Mucosa of descending colon (tissue), 3 donors: ENCODE results near the gene CREB5. TPM values are rescaled to one million over a fixed set of nuclear protein-coding genes. Genes with fewer than 3 reads are reported as not detected.
"Not testable (repeated sequence)": the region's sequence is repeated elsewhere in the genome, so short reads cannot be mapped to it uniquely, and the experiment has no call there.

Experiments
- ATAC-seq: fragments of 200-7000 bp; cut with Tn5 transposase; one replicate; pipeline ENCODE4 v1.9.1; 2020; ENCODE audit warnings: mild to moderate bottlenecking, moderate library complexity
- DNase-seq, 3 donors: peaks; one replicate each; pipeline ENCODE4 v3.0.0-alpha.2; 2020
- H3K36me3 ChIP-seq: fragments of 200-600 bp; one replicate; pipeline ENCODE4 v1.8.0; 2021; ENCODE audit warnings: low read depth, mild to moderate bottlenecking
- H3K4me1 ChIP-seq: fragments of 200-600 bp; one replicate; pipeline ENCODE4 v1.8.0; 2021; ENCODE audit warnings: low read depth, mild to moderate bottlenecking
- H3K4me3 ChIP-seq: fragments of 200-600 bp; one replicate; pipeline ENCODE4 v1.8.0; 2021; ENCODE audit warnings: mild to moderate bottlenecking
- H3K9me3 ChIP-seq: fragments of 200-600 bp; one replicate; pipeline ENCODE4 v1.8.0; 2021; ENCODE audit warnings: mild to moderate bottlenecking
- intact Hi-C, 2 donors: fragments of 100-400 bp; cut with DNase I in 1 of 2; cut with micrococcal nuclease in 1 of 2; formaldehyde crosslinking; loops; one replicate each; pipeline versions ENCODE4 v1.11.0 to v1.11.1; 2022; cut with DNase I, micrococcal nuclease
- total RNA-seq, 3 donors: library from RNA; stranded (reverse); fragmentation: NEBNext Ultra II Directional in 2 of 3; extraction: Animal tissue kit (Norgen Biotek cat#: 25700) in 2 of 3; gene quantifications; one replicate each; pipeline versions ENCODE4 v1.2.1 to v1.2.4, GENCODE V29; 2021 to 2023
- TF ChIP-seq, protein P1 (sequence below): fragments of 200-600 bp; IDR thresholded peaks from one replicate; pipeline ENCODE4 v1.8.0; 2022; ENCODE audit warnings: antibody characterized with exemption, mild to moderate bottlenecking
- donor health status: DM: no; HTN: no; CAD: no; lungs with moderate emphysema.
- donor health status: DM: no; HTN: no; CAD: no.
- donor health status: DM: no; HTN: yes; CAD: no.

CREB5 gene
- total RNA-seq, 3 donors from 2014 or later = 0.61 to 5.4 (median 1.9) TPM

DNA sequence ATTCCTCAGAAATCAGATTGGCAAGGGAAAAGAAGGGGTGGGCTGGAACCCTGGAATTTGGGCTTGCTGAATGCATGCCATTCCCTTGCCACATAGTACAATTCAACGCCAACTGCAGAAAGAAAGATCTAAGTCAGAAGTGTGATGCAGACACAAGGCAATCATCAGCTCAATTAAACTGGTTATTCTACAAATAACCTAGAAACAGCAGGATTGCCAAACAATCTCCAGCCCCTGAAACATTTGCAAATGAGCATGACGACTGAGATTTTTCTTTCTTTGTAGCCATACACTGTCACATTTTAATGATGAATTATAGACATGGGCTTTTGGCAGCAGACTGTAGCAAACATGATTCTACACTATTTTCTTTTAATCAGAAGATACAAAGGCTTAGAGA, 16.5 kb upstream of the CREB5 start:
- ATAC-seq = no peak

DNA sequence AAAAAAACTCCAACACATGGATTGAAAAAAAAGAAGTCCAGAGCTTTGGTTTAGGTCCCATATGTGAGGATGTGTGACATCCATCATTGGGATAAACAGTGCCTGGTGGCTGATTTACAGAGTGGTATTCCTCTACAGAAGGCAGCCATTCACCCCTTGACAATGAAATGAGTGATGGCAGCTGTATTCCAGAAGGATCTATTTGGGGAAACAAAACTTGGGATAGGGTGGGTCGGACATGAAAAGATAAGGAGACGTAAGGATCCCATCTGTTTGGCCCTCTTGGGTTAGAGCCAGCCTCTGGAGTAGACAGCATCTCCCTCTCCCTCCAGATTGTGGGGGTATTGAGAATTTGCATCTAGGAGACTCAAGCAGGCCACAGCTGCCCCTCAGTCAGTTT, 15.2 kb upstream of the CREB5 start:
- Histone ChIP-seq H3K9me3 (no peaks in the 10 kb centered on the region), H3K36me3 (no peaks in the 10 kb centered on the region), H3K4me3 (no peak overlapping the region), H3K4me1 (no peaks in the 10 kb centered on the region)
- intact Hi-C loops = no loop called here
- ATAC-seq = no peak
- TF ChIP-seq, protein P1, sequence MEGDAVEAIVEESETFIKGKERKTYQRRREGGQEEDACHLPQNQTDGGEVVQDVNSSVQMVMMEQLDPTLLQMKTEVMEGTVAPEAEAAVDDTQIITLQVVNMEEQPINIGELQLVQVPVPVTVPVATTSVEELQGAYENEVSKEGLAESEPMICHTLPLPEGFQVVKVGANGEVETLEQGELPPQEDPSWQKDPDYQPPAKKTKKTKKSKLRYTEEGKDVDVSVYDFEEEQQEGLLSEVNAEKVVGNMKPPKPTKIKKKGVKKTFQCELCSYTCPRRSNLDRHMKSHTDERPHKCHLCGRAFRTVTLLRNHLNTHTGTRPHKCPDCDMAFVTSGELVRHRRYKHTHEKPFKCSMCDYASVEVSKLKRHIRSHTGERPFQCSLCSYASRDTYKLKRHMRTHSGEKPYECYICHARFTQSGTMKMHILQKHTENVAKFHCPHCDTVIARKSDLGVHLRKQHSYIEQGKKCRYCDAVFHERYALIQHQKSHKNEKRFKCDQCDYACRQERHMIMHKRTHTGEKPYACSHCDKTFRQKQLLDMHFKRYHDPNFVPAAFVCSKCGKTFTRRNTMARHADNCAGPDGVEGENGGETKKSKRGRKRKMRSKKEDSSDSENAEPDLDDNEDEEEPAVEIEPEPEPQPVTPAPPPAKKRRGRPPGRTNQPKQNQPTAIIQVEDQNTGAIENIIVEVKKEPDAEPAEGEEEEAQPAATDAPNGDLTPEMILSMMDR = no peak
- no peak for DNase-seq

More for the DNA sequence above, 16.5 kb upstream of the CREB5 start:
- Histone ChIP-seq H3K4me3 (no peak overlapping the region), H3K9me3 (no peaks in the 10 kb centered on the region), H3K4me1 (no peaks in the 10 kb centered on the region), H3K36me3 (no peaks in the 10 kb centered on the region)
- intact Hi-C loops = no loop called here
- no peak for DNase-seq
- TF ChIP-seq, protein P1 = no peak

DNA sequence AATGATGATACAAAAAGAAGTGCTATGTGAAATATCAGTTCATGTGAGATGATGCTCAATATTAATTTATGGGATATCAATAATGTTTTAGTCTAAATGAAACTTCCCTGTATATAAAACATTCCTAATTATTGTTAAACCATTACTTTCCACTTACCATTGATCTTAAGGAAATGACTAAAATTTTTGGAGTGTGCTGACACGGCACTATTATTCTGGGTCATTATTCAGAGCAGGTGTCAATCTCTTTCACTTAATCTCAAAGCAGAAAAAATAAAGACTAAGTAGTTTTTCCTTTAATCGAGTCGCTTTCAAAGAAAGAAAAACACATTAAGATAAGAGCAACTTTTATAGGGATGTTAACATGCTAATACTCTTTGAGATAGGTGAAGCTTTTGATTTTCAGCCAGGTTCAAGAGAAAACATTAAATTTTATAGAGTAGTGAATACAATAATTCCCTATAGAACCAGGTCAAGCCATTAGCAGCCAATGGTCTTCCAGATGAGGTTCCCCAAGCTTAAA, 11.4 kb upstream of the CREB5 start:
- TF ChIP-seq, protein P1 = no peak
- no peak for DNase-seq
- H3K4me3 ChIP-seq = no peak overlapping the region
- intact Hi-C loops = no loop called here
- no peak for ATAC-seq
- H3K4me1 ChIP-seq = no peaks in the 10 kb centered on the region
- H3K9me3 ChIP-seq = no peaks in the 10 kb centered on the region
- no peaks in the 10 kb centered on the region for H3K36me3 ChIP-seq

DNA sequence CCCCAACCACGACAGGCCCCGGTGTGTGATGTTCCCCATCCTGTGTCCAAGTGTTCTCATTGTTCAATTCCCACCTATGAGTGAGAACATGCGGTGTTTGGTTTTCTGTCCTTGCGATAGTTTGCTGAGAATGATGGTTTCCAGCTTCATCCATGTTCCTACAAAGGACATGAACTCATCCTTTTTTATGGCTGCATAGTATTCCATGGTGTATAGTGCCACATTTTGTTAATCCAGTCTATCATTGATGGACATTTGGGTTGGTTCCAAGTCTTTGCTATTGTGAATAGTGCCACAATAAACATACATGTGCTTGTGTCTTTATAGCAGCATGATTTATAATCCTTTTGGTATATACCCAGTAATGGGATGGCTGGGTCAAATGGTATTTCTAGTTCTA, 10.8 kb upstream of the CREB5 start:
- intact Hi-C loops, H3K36me3 ChIP-seq, H3K4me3 ChIP-seq, ATAC-seq, H3K9me3 ChIP-seq, H3K4me1 ChIP-seq, DNase-seq: not testable (repeated sequence)

DNA sequence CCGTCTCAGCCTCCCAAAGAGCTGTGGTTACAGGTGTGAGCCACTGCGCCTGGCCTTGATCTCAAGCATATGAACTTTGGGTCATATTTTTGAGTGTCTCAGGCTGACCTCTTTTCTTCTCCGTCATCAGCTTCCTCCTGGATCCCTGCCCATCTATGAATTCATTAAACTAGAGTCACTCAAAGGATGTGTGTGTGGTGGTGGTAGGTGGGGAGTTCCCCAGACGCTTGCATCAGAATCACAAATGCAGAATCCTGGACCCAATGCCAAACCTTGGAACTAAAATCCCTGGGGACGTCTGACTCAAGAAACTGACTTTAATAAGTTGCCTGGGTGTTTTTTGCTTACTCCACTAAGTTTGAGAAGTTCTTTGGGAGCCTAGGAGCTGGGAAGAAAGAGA, 6.7 kb upstream of the CREB5 start:
- TF ChIP-seq, protein P1 = no peak
- Histone ChIP-seq H3K4me3 (no peak overlapping the region), H3K36me3 (no peaks in the 10 kb centered on the region), H3K4me1 (peaks cover 3% of the 10 kb centered on the region), H3K9me3 (no peaks in the 10 kb centered on the region)
- DNase-seq (no peak), ATAC-seq (no peak)
- intact Hi-C loops = no loop called here

DNA sequence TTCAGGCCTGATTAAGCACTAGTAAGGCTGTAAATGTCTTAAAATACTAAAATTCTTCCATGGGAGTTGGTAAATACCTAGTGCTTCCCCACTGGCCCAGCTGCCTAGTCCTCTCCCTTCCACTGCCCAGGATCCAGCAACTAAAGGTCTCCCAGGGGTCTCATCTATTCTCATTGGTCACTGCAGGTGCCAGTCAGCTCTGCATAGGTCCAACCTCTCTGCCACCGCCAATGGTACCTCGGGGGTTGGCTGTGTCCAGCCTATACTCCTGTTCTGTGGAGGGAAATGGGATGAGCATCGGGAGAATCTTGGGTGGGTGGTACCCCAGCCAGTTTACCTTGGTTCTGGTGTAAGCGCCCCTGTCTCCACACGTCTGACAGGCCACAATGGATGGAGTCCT, 6.1 kb upstream of the CREB5 start:
- Histone ChIP-seq H3K4me3 (no peak overlapping the region), H3K4me1 (peaks cover 4% of the 10 kb centered on the region), H3K36me3 (no peaks in the 10 kb centered on the region), H3K9me3 (no peaks in the 10 kb centered on the region)
- DNase-seq = no peak
- TF ChIP-seq, protein P1 = no peak
- no peak for ATAC-seq
- intact Hi-C loops = no loop called here
